22Rv1 (cell line): ENCODE measurements around the gene HSPBAP1.
"Not testable (repeated sequence)": the region's sequence is repeated elsewhere in the genome, so short reads cannot be mapped to it uniquely, and the experiment has no call there.

Source experiments
- H3K27ac ChIP-seq: fragments of 450-650 bp; 2 replicates; pipeline ENCODE4 v1.5.1; 2017
- ZFX ChIP-seq: fragments of 450-650 bp; IDR thresholded peaks from 2 replicates; pipeline ENCODE4 v1.6.1; 2017; ENCODE audit warnings: antibody characterized with exemption, borderline replicate concordance
- TF ChIP-seq, protein P1 (sequence below): fragments of 450-650 bp; IDR thresholded peaks from 2 replicates; pipeline ENCODE4 v1.5.1; 2017; ENCODE audit warnings: mild to moderate bottlenecking

HSPBAP1 gene

DNA sequence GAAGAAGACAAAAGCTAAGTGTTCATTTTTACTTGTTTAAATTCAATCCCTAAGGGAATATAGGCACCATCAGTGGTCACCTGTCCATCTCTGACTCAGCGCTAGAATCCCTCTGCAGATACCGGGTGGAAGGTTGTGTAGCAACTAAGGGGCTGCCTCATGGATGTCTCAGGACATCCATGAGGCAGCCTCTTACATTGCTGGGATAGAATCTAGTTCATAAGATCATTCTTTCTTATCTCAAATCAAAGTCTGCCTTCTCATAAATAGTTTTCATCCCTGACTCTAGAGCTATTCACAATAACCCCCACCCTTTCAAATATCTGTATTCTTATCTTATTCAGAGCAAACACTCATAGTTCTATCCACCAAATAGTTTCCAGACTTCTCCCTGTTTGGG lies 38.1 kb downstream of the HSPBAP1 start:
- TF ChIP-seq, protein P1, sequence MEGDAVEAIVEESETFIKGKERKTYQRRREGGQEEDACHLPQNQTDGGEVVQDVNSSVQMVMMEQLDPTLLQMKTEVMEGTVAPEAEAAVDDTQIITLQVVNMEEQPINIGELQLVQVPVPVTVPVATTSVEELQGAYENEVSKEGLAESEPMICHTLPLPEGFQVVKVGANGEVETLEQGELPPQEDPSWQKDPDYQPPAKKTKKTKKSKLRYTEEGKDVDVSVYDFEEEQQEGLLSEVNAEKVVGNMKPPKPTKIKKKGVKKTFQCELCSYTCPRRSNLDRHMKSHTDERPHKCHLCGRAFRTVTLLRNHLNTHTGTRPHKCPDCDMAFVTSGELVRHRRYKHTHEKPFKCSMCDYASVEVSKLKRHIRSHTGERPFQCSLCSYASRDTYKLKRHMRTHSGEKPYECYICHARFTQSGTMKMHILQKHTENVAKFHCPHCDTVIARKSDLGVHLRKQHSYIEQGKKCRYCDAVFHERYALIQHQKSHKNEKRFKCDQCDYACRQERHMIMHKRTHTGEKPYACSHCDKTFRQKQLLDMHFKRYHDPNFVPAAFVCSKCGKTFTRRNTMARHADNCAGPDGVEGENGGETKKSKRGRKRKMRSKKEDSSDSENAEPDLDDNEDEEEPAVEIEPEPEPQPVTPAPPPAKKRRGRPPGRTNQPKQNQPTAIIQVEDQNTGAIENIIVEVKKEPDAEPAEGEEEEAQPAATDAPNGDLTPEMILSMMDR: no peak
- TF ChIP-seq ZFX: no peak
- no peak overlapping the region for H3K27ac ChIP-seq

DNA sequence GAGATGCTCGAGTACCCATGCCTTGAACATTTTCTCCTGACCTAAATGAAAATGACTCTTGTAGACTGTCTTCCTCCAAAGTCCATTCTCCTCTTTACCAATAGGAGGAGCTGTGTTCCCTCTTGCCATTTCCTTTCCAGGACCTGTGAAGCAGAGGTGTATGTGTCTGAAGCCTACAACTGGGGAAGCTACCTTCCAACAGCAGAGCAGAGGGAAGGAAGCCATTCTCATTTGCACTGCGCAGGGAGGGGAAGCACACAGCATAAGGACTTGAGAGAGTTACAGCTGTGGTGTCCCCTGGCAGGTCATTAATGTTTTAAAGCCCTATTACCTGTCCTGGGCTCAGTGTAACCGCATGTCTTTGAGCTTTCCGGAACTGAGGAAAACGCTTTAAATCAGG lies 38.7 kb downstream of the HSPBAP1 start:
- TF ChIP-seq ZFX: no peak
- TF ChIP-seq, protein P1: peak; percentile 87
- H3K27ac ChIP-seq: no peak overlapping the region

DNA sequence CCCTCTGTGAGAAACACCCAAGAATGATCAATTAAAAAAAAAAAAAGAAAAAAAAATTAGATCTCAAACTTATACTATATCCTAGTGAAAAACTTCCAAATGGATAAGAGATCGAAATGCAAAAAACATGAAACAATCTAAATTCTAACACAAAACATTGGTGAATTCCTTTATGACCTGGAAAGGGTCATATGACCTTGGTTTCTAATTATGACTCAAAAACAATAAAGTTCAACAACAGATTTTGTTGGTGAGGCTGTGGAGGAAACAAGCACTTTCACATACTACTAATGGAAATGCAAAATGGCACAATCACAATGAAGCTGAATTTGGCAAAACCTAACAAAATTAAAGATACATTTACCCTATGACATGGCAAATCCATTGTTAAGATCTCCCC lies 45.3 kb downstream of the HSPBAP1 start:
- no peak for TF ChIP-seq ZFX
- TF ChIP-seq, protein P1: no peak
- H3K27ac ChIP-seq: no peak overlapping the region

DNA sequence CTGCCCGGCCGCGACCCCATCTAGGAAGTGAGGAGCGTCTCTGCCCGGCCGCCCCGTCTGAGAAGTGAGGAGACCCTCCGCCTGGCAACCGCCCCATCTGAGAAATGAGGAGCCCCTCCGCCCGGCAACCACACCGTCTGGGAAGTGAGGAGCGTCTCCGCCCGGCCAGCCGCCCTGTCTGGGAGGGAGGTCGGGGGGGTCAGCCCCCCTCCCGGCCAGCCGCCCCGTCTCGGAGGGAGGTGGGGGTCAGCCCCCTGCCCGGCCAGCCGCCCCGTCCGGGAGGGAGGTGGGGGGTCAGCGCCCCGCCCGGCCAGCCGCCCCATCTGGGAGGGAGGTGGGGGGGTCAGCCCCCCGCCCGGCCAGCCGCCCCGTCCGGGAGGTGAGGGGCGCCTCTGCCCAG lies 46.3 kb downstream of the HSPBAP1 start:
- H3K27ac ChIP-seq: not testable (repeated sequence)

DNA sequence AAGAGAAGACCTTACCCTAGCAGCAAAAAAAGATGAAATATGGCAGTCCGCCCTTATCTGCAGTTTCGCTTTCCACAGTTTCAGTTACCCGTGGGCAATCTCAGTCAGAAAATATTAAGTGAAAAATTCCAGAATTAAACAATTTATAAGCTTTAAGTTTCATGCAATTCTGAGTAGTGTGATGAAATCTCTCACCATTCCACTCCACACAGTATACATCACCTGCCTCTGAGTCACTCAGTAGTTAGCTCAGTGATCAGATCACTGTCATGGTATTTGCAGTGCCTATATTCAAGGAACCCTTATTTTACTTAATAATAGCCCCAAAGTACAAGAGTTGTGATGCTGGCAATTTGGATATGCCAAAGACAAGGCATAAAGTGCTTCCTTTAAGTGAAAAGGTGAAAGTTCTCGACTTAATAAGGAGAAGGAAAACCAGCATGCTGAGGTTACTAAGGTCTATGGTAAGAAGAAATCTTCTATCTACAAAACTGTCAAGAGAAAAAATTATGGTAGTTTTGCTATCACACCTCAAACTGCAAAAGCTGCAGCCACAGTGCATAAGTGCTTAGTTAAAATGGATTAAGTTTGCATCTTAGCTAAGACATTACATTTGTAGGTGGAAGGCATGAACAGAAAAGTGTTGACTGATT lies 48.1 kb downstream of the HSPBAP1 start:
- TF ChIP-seq, protein P1: no peak
- no peak for TF ChIP-seq ZFX
- H3K27ac ChIP-seq: no peak overlapping the region

DNA sequence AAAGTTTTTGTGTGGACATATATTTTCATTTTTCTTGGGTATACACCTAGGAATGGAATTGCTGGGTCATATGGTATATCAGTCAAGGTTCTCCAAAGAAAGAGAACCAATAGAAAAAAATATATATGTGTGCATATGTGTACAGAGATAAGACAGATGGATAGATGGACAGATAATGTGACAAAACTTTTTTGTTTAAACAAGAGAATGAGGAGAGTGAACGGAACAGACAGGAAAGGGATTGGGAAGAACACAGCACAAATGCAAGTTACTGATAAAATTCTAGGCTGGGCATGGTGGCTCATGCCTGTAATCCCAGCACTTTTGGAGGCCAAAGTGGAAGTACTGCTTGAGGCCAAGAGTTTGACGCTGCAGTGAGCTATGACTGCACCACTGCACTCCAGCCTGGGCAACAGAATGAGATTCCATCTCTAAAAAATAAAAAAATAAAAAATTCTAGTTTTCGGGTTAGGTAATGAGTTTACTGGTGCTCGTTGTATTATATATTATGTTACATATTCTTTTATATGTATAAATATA lies 50.0 kb downstream of the HSPBAP1 start:
- TF ChIP-seq, protein P1: no peak
- H3K27ac ChIP-seq: no peak overlapping the region

DNA sequence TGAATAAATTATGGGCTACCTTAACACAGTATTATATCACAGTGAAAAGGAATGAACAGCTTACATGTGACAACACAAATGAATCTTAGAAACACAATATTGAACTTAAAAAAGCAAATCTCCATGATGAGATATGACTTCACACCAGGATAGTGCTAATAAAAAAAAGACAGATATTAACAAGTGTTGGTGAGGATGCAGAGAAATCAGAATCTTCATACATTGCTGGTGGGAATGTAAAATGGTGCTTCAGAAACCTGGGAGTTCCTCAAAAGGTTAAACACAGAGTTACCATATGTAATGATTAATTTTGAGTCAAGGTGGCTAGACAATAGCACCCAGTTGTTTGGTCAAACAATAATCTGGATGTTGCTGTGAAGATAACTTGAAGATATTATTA lies 51.4 kb downstream of the HSPBAP1 start:
- TF ChIP-seq, protein P1: no peak
- no peak for TF ChIP-seq ZFX
- no peak overlapping the region for H3K27ac ChIP-seq

DNA sequence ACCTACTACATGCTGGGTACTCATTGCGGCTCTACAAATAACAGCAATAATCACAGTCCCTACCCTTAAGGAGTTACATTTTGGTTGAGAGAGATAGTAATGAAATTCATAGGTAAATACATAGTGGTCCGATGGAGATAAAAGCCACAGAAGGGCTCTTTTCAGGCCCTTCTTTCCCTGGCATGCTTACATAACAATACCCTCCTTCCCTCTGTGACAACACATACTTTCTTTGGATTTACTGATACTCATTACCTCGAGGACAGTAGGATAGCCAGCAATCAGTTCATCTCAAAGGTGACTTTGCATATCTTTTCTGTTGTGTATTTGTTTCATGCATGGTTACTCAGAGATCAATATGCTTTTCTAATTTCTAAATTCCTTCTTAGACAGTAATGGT lies 54.5 kb downstream of the HSPBAP1 start:
- no peak overlapping the region for H3K27ac ChIP-seq
- TF ChIP-seq ZFX: no peak
- TF ChIP-seq, protein P1: no peak

DNA sequence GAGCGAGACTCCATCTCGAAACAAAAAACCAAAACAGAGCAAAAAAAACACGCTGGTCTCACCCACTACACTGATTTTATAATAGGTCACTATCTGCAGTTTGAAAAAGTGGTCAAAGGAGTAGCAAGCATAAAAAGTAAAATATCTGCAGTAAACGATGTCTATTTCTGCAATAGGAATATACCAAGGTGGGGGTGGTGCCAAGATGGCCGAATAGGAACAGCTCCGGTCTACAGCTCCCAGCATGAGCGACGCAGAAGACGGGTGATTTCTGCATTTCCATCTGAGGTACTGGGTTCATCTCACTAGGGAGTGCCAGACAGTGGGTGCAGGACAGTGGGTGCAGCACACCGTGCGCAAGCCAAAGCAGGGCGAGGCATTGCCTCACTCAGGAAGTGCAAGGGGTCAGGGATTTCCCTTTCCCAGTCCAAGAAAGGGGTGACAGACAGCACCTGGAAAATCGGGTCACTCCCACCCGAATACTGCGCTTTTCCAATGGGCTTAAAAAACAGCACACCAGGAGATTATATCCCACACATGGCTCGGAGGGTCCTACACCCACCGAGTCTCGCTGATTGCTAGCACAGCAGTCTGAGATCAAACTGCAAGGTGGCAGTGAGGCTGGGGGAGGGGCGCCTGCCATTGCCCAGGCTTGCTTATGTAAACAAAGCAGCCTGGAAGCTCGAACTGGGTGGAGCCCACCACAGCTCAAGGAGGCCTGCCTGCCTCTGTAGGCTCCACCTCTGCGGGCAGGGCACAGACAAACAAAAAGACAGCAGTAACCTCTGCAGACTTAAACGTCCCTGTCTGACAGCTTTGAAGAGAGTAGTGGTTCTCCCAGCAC lies 60.7 kb downstream of the HSPBAP1 start:
- H3K27ac ChIP-seq: not testable (repeated sequence)
